GM19043 (cell line): ENCODE results near the gene DLG5.

Experiments used
- ATAC-seq: cut with Tn5 transposase; IDR thresholded peaks from one replicate; pipeline ENCODE4 v1.9.1; 2021; ENCODE audit warnings: low read depth; ENCODE audit not compliant: unreplicated experiment

The DLG5 gene

GRCh38 chr10:77872947-77873535 is 53.5 kb downstream of the DLG5 start:
- ATAC-seq = no peak

GRCh38 chr10:77872151-77872946 is 54.2 kb downstream of the DLG5 start:
- no peak for ATAC-seq

DNA sequence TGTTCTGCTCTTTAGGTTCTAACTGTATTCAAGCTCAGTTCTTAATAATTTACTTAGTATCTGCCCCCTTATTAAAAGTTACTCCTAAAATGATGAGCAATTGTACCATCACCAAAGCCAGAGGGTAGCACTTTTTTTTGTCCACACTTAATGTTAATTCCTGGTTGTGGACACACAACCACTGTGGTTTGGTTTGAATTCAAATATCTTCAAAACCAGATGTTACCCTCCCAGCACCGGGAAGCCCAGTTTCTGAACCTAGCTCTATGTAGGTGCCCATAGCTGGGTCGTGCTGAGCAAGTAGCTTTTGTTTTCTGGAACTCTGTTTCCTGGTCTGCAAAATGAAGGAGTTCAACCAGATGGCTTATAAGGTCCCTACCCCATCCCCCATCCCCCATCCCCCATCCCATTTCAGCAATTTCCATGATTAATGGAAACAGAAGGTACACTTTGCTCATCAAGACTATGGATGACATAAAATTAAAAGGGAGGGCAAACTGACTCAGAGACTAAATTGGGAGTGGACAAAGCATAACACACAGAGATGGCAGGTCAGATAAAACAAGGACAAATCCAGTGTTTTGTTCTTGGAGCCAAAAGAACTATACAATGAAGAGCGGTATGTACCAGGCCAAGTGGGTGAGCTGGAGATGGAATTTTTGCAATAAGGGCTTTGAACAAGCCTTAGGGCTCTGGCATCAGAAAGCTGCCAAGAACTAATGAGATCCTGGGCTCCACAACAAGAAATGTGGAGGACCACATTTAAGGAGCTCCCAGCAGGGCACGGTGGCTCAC is 56.7 kb downstream of the DLG5 start:
- no peak for ATAC-seq

- ATAC-seq = no peak
These were observed 58.0 kb downstream of the DLG5 start for GRCh38 chr10:77868523-77868922.

DNA sequence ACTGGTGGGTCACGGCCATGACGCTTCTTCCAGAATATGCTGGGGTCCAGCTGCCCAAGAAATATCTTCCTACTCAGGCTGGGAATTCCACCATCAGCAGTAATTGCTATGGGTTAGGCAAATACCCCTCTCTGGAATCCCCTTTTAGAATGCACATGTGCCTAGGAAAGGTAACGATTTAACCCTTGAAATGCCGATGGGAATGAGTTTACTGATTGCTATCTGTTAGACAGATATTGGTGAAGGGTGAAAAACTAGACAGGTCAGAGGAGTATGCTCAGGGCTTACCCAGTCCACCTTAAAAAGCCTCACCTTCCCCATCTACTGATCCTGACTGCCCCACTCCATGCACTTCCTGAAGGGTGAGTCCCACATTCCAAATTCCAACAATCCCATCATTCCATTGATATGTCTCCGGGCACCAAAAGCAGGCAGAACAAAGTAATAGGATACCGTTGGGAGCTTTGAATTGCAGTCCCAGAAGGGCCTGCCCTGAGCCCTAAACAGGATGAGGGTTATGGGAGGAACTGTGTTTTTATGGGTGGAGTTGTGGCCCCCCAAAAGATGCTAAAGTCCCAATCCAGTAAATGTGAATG is 59.3 kb downstream of the DLG5 start:
- no peak for ATAC-seq

GRCh38 chr10:77866598-77866997 is 60.0 kb downstream of the DLG5 start:
- ATAC-seq = no peak

- ATAC-seq = no peak
These were observed 60.8 kb downstream of the DLG5 start for GRCh38 chr10:77865580-77866324.

DNA sequence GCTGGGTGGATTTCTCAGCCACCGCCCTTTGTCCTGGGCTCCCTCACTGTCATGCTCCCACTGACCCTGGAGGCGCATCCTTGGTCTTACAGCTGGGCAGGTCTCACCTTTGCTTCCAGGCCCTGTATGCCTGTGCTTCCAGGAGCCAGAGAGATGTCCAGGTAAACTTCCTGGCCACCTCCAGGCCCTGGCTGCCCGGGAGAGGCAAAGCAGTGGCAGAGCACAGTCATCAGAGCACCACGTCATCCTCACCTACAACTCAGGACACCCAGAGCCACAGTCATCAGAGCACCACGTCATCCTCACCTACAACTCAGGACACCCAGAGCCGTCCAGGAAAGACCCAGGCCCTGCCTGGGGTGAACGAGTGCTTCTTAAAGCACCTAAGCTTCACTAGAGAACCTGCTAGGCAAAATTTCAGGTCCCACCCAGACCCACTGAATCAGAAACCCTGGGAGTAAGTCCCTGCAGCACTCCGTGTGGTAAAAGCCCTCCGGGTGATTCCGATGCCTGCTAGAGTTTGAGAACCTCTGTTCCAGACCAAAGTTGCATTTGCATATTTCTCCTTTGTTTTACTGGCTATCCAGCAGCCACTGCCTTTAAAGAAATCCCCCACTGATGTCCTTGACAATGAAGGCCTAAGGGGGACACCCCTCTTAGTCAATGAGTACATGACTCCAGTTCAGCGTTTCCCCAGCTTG is 62.3 kb downstream of the DLG5 start:
- no peak for ATAC-seq

DNA sequence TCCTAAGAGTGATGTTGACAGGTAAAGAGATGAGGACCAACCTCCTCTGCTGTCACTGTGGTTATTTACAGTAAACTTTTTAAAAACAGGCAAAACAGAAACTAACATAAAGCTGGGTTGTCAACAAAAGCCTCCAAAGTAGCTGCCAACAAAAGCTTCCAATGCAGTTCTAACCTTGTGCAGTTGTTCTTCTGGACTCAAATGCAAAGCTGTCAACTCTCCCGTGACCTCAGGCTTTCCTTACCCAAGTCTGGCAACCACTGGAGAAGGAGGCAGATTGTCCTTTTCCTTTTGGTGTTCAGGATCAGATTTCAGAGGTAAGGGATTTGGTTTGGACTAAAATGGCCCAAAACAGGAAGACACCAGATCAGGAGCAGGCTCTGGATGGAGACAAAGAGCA is 63.1 kb downstream of the DLG5 start:
- ATAC-seq = no peak

DNA sequence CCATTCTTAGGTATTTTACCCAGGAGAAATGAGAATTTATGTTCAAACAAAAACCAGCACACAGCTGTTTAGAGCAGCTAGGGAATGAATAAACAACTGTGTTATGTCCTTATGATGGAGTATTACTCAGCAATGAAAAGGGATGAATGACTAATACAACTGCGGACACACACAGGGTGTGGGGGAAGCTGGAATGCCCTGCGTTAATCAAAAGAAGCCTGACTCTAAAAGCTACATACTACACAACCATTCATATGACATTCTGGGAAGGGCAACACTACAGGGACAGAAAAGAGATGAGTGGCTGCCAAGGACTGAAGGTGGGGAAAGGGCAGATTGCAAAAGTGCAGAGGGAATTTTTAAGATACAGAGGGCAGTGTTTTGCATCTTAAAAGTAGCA is 64.0 kb downstream of the DLG5 start:
- ATAC-seq = no peak

DNA sequence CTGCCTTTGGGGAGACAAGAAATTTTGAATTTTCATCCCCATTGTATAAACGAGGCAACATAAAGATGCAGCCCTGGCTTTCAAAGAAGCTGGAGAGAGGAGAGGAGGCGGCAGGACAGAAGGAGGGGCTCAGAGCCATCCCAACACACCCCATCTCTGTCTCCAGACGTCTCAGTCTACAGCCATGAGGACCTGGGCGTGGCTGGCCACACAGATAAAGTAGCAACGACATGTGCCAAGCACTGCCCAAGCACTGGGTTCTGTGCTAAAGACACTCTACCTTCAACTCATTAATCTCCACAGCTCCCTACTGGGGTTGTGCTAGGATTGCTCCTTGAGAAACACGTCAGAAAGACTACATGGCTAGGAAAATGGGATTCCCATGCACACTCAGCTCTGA is 65.2 kb downstream of the DLG5 start:
- no peak for ATAC-seq

GRCh38 chr10:77859865-77860282 is 66.7 kb downstream of the DLG5 start:
- ATAC-seq = no peak

DNA sequence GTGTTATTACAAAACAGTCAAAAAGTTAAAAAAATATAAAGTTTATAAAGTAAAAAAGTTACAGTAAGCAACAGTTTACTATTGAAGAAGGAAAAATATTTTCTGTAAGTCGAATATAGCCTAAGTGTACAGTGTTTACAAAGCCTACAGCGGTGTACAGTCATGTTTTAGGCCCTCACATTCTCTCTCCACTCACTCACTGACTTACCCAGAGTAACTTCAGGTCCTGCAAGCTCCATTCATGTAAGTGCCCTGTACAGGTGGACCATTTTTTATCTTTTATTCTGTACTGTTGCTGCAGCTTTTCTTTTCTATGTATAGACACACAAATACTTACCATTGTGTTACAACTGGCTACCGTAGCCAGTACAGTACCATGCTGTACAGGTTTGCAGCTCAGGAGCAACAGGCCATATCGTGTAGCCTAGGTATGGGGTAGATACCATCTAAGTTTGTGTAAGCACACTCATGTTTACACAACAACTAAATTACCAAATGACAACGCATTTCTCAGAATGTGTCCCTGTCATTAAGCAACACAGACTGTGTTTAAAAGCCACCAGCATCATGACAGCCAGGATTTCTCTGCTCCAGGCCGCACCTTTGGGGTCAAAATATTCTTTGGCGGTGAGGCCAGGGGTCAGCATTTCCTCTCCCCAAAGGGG is 67.2 kb downstream of the DLG5 start:
- ATAC-seq = no peak

DNA sequence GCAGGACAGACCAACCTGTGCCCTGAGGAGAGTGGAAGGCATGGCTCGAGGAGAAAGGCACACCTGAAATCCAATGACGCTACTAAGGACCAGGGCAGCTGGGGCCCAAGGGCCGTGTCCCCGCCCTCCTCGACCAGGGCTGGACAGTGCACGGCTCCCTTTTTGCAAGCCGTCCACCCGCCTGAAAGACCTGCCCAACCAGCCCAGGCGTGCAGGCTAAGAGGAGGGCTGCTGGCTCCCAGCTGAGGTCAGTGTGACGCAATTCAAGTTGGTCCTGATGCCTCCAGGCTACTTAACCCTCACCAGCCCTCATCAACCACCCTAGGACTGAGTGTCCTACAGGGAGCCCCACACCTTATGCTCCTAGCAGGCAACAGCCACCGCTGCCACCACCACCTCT is 69.3 kb downstream of the DLG5 start:
- no peak for ATAC-seq

DNA sequence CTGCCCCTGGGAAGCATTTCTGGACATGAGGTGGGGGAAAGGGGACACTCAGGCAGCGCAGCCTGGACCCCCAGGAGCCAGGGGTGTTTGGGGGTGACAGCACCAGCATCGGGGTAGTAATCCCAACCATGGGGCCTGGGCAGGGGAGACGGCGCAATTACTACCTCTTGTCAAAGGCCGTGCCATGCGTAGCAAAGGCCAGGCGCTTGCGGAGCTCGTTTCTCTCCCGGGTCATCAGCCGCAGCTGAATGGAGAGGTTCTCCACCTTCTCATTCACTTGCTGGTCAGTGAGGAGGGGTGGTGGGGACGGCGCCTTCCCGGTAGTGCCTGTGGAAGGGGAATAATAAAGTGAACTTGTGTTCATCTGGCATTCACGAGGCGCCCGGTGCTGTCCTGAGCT is 70.0 kb downstream of the DLG5 start:
- ATAC-seq = no peak

DNA sequence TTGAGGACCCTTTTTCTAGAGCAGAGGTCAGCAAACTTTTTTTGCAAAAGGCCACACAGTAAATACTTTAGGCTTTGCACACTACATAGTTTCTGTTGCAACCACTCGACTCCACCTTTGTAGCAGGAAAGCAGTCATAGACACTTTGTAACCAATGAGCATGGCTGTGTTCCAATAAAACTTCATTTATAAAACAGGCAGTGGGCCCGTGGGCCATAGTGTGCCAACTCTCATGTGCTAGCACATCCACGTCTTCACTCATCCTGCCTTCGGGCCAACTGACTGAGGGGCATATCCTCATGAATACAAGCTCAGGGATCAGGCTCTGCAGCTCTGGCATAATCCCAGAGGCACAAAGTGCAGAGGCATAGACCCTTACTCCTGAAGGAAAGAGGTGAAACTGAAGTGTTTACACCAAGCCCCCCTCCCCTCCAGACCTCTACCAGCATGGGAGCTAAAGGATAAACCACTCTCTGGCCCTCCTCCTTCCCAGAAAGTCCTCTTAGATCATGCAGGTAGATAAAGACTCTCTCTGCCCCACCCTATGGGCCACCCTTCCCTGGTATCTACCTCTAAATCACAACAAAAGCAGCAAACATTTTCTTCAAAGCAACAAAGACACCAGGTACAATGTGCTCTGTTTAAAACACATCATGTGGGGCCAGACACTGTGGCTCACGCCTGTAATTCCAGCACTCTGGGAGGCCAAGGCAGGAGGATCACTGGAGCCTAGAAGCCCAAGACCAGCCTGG is 71.0 kb downstream of the DLG5 start:
- ATAC-seq = no peak

- ATAC-seq = no peak
These were observed 72.4 kb downstream of the DLG5 start for GRCh38 chr10:77854115-77854514.

- ATAC-seq = no peak
These were observed 73.3 kb downstream of the DLG5 start for GRCh38 chr10:77853256-77853655.
